IMR-90 (cell line): ENCODE measurements around the gene BLVRA. TPM values are rescaled to one million over a fixed set of nuclear protein-coding genes. Genes with fewer than 3 reads are reported as not detected.
"Not testable (repeated sequence)": the region's sequence is repeated elsewhere in the genome, so short reads cannot be mapped to it uniquely, and the experiment has no call there.

Experiments
- ATAC-seq: fragments of 200-7000 bp; cut with Tn5 transposase; 2 replicates; pipeline ENCODE4 v1.9.1; 2020; ENCODE audit warnings: low read depth, mild to moderate bottlenecking, moderate library complexity
- BruUV-seq: library from RNA; stranded (reverse); fragments of 400-500 nt; replicated peaks from 2 replicates; lab custom pipeline; 2021; lab: Mats Ljungman, UMichigan
- CTCF ChIA-PET: fragments of 300-600 bp; formaldehyde crosslinking; extraction: SDS; loops from one replicate; lab custom pipeline; 2021; ENCODE audit warnings: antibody characterized with exemption; lab: Yijun Ruan, JAX
- POLR2A ChIA-PET: fragments of 300-600 bp; sonication (Branson Sonifier 250); formaldehyde crosslinking; loops from one replicate; lab custom pipeline; 2022; ENCODE audit warnings: antibody characterized with exemption; ENCODE audit not compliant: unreplicated experiment; lab: Charles Lee
- DNase-seq: peaks from one replicate; pipeline ENCODE4 v3.0.0; 2013
- H2AFZ ChIP-seq: replicated peaks from 2 replicates; pipeline ENCODE3; 2013; ENCODE audit warnings: low read length, mild to moderate bottlenecking; ENCODE audit not compliant: poor library complexity
- H2AK5ac ChIP-seq: 2 replicates; pipeline ENCODE4 v1.6.1; 2013; ENCODE audit warnings: low read depth, low read length, inconsistent platforms
- H2AK9ac ChIP-seq: replicated peaks from 2 replicates; pipeline ENCODE3; 2013; ENCODE audit warnings: mild to moderate bottlenecking, low read depth, low read length, moderate library complexity; ENCODE audit not compliant: poor library complexity
- H2BK120ac ChIP-seq: 2 replicates; pipeline ENCODE4 v1.6.1; 2013; ENCODE audit warnings: low read depth, low read length, inconsistent platforms
- H2BK15ac ChIP-seq: 3 replicates; pipeline ENCODE4 v1.6.1; 2013; ENCODE audit warnings: low read depth, low read length, inconsistent platforms
- H2BK20ac ChIP-seq: 2 replicates; pipeline ENCODE4 v1.6.1; 2013; ENCODE audit warnings: low read depth, mild to moderate bottlenecking, inconsistent platforms, low read length, moderate library complexity
- H2BK5ac ChIP-seq: 2 replicates; pipeline ENCODE4 v1.6.1; 2013; ENCODE audit warnings: mild to moderate bottlenecking, low read depth, low read length, inconsistent platforms; ENCODE audit not compliant: poor library complexity, severe bottlenecking
- H3K14ac ChIP-seq: replicated peaks from 2 replicates; pipeline ENCODE4 v1.6.1; 2013; ENCODE audit warnings: low read depth, low read length, inconsistent platforms
- H3K18ac ChIP-seq: 2 replicates; pipeline ENCODE4 v1.6.1; 2013; ENCODE audit warnings: low read depth, low read length, control low read depth
- H3K23ac ChIP-seq: 2 replicates; pipeline ENCODE4 v1.6.1; 2013; ENCODE audit warnings: low read depth, low read length, inconsistent platforms
- H3K27ac ChIP-seq: 2 replicates; pipeline ENCODE4 v1.5.1; 2013; ENCODE audit warnings: mild to moderate bottlenecking, control low read depth, low read length; ENCODE audit not compliant: insufficient read depth
- H3K27me3 ChIP-seq: 2 replicates; pipeline ENCODE4 v1.6.1; 2013; ENCODE audit warnings: low read length; ENCODE audit not compliant: control insufficient read depth, insufficient read depth
- H3K36me3 ChIP-seq: 2 replicates; pipeline ENCODE4 v1.6.1; 2013; ENCODE audit warnings: low read length, mixed read lengths; ENCODE audit not compliant: control insufficient read depth, insufficient read depth
- H3K4ac ChIP-seq: 2 replicates; pipeline ENCODE4 v1.6.1; 2013; ENCODE audit warnings: low read depth, low read length, inconsistent platforms
- H3K4me1 ChIP-seq: 2 replicates; pipeline ENCODE4 v1.6.1; 2013; ENCODE audit warnings: low read length, mixed read lengths; ENCODE audit not compliant: control insufficient read depth, insufficient read depth
- H3K4me2 ChIP-seq: 2 replicates; pipeline ENCODE4 v1.6.1; 2013; ENCODE audit warnings: low read depth, mild to moderate bottlenecking, control low read depth, low read length, moderate library complexity
- H3K4me3 ChIP-seq: 2 replicates; pipeline ENCODE4 v1.5.1; 2013; ENCODE audit warnings: low read depth, mild to moderate bottlenecking, control low read depth, low read length, moderate library complexity; ENCODE audit not compliant: insufficient read depth
- H3K56ac ChIP-seq: 2 replicates; pipeline ENCODE4 v1.6.1; 2013; ENCODE audit warnings: low read length, inconsistent platforms; ENCODE audit not compliant: insufficient read depth; ENCODE audit errors: extremely low read depth
- H3K79me1 ChIP-seq, 2 experiments: 2 replicates each; pipeline ENCODE4 v1.6.1; 2013; ENCODE audit warnings: low read length in 2 of 2, inconsistent platforms in 1 of 2, low read depth in 1 of 2
- H3K9ac ChIP-seq: 2 replicates; pipeline ENCODE4 v1.6.1; 2013; ENCODE audit warnings: low read depth, low read length, control low read depth
- H3K9me1 ChIP-seq: 2 replicates; pipeline ENCODE4 v1.6.1; 2013; ENCODE audit warnings: low read length, inconsistent platforms; ENCODE audit not compliant: insufficient read depth
- H3K9me3 ChIP-seq: 2 replicates; pipeline ENCODE4 v1.6.1; 2013; ENCODE audit warnings: low read length; ENCODE audit not compliant: control insufficient read depth, insufficient read depth
- H4K20me1 ChIP-seq: 2 replicates; pipeline ENCODE4 v1.6.1; 2013; ENCODE audit warnings: low read length, inconsistent platforms; ENCODE audit not compliant: insufficient read depth
- H4K5ac ChIP-seq: 2 replicates; pipeline ENCODE4 v1.6.1; 2013; ENCODE audit warnings: mild to moderate bottlenecking, low read depth, low read length, control low read depth
- H4K8ac ChIP-seq, 2 experiments: 2 replicates each; pipeline ENCODE4 v1.6.1; 2013; ENCODE audit warnings: low read depth in 2 of 2, low read length in 2 of 2, control low read depth in 1 of 2, inconsistent platforms in 1 of 2
- H4K91ac ChIP-seq: 2 replicates; pipeline ENCODE4 v1.6.1; 2013; ENCODE audit warnings: low read depth, low read length, inconsistent platforms; ENCODE audit not compliant: insufficient read depth
- BHLHE40 ChIP-seq: fragments of 150-350 bp; IDR thresholded peaks from 2 replicates; pipeline ENCODE4 v1.6.1; 2016; ENCODE audit warnings: mild to moderate bottlenecking, low read depth, low read length
- FOS ChIP-seq: fragments of 150-350 bp; IDR thresholded peaks from 2 replicates; pipeline ENCODE4 v1.6.1; 2016; ENCODE audit warnings: low read depth, low read length
- MAFK ChIP-seq: IDR thresholded peaks from 2 replicates; pipeline ENCODE4 v1.6.1; 2012; ENCODE audit warnings: low read depth, low read length, improper control_type of control experiment
- MAZ ChIP-seq: IDR thresholded peaks from 2 replicates; pipeline ENCODE4 v1.6.1; 2012; ENCODE audit warnings: low read depth, mild to moderate bottlenecking, low read length, improper control_type of control experiment, moderate library complexity, borderline replicate concordance
- MXI1 ChIP-seq: IDR thresholded peaks from 2 replicates; pipeline ENCODE4 v1.6.1; 2012; ENCODE audit warnings: low read depth, mild to moderate bottlenecking, low read length, moderate library complexity, borderline replicate concordance
- RCOR1 ChIP-seq: IDR thresholded peaks from 2 replicates; pipeline ENCODE4 v1.6.1; 2012; ENCODE audit warnings: mild to moderate bottlenecking, low read length, improper control_type of control experiment; ENCODE audit not compliant: insufficient replicate concordance
- RFX5 ChIP-seq: IDR thresholded peaks from 2 replicates; pipeline ENCODE4 v1.8.0; 2012; ENCODE audit warnings: low read depth, mild to moderate bottlenecking, low read length, moderate library complexity
- WGBS, 2 experiments: methylation state at CpG; one replicate each; pipeline versions ENCODE4 v1.1.5 to v1.1.7; 2013; ENCODE audit warnings: missing lambda C conversion rate in 2 of 2; ENCODE audit not compliant: insufficient read length in 1 of 2; ENCODE audit errors: extremely low coverage in 2 of 2; 5-methylcytosine and 5-hydroxymethylcytosine counted together
- dilution Hi-C: fragments of 300-500 bp; cut with HindIII; formaldehyde crosslinking; loops from one replicate; pipeline ENCODE4 v1.14.3; 2018; ENCODE audit warnings: low sequenced_read_pairs; ENCODE audit not compliant: unreplicated experiment
- in situ Hi-C: fragments of 300-500 bp; cut with MboI; formaldehyde crosslinking; loops from 3 replicates; pipeline ENCODE4 v1.14.3; 2019; ENCODE audit warnings: low sequenced_read_pairs, inconsistent platforms, mixed read lengths
- intact Hi-C: fragments of 100-400 bp; cut with micrococcal nuclease; formaldehyde crosslinking; loops from 2 replicates; pipeline ENCODE4 v1.10.0; 2022
- polyA plus RNA-seq, 3 experiments: library from polyadenylated mRNA; depleted of rRNA; stranded (reverse); fragments of >200 nt; gene quantifications; 2 replicates each; pipeline ENCODE4 v1.2.3, GENCODE V29; 2012; ENCODE audit warnings: low replicate concordance in 1 of 3
- total RNA-seq: library from RNA; depleted of rRNA; stranded (reverse); fragments of >200 nt; gene quantifications from 2 replicates; pipeline ENCODE4 v1.2.3, GENCODE V29; 2012

BLVRA gene
- total and polyA plus RNA-seq, 2 of the 4 experiments (the other 2 are of a cell fraction) = 32.3 to 47.1 TPM

- TF ChIP-seq MXI1 (no peak), RCOR1 (no peak), FOS (no peak), BHLHE40 (no peak), RFX5 (no peak), MAFK (no peak), MAZ (no peak)
Observed at GRCh38 chr7:43711503-43711902, 47.0 kb upstream of the BLVRA start (continued).

- H3K9me3 ChIP-seq, ATAC-seq, CTCF ChIA-PET, H2BK15ac ChIP-seq, H3K4ac ChIP-seq, H3K4me1 ChIP-seq, H2BK120ac ChIP-seq, H3K4me3 ChIP-seq, intact Hi-C loops, dilution Hi-C loops, H3K18ac ChIP-seq, H2BK5ac ChIP-seq, H3K36me3 ChIP-seq, H3K27me3 ChIP-seq, DNase-seq, H4K91ac ChIP-seq, BruUV-seq, H2AK9ac ChIP-seq, H4K8ac ChIP-seq, H3K23ac ChIP-seq, H4K5ac ChIP-seq, POLR2A ChIA-PET, H3K9me1 ChIP-seq, H3K27ac ChIP-seq, H3K9ac ChIP-seq, H2AFZ ChIP-seq, H2AK5ac ChIP-seq, H4K20me1 ChIP-seq, H3K56ac ChIP-seq, H2BK20ac ChIP-seq, H3K4me2 ChIP-seq, H3K14ac ChIP-seq: not testable (repeated sequence)
- H3K79me1 ChIP-seq = peaks cover 13 to 30% of the 10 kb centered on the region in 2 experiments
- in situ Hi-C loops = loop anchor here (25.0 kb wide), 1 partner anchor 454 kb away; no protein-coding TSS in a partner anchor
- whole genome bisulfite sequencing, 2 experiments = no CpG with 5 or more reads among the region's 2 CpGs
Observed at GRCh38 chr7:43715966-43716365, 42.5 kb upstream of the BLVRA start.
